NCI-H2029 treated with DMSO at 0.1 percent for 48 hours (cell line): ENCODE data around the gene ETNPPL.
"Not testable (repeated sequence)": the region's sequence is repeated elsewhere in the genome, so short reads cannot be mapped to it uniquely, and the experiment has no call there.

ENCODE experiments used
- DNase-seq: peaks from one replicate; lab custom pipeline; 2025; lab: John Stamatoyannopoulos, UW

ETNPPL gene

GRCh38 chr4:108758498-108758897 is 4.4 kb downstream of the ETNPPL start:
- no peak for DNase-seq

- no peak for DNase-seq
Measured at GRCh38 chr4:108754327-108754726, 8.5 kb downstream of the ETNPPL start.

GRCh38 chr4:108751321-108751720 is 11.5 kb downstream of the ETNPPL start:
- DNase-seq, result no peak

- no peak for DNase-seq
Measured at GRCh38 chr4:108749119-108749518, 13.7 kb downstream of the ETNPPL start.

GRCh38 chr4:108746511-108746910 is 16.3 kb downstream of the ETNPPL start:
- DNase-seq, result no peak

- DNase-seq, result no peak
Measured at GRCh38 chr4:108744307-108744706, 18.5 kb downstream of the ETNPPL start.

GRCh38 chr4:108742451-108743420 is 20.1 kb downstream of the ETNPPL start:
- DNase-seq, result no peak

GRCh38 chr4:108738003-108738706 is 24.7 kb downstream of the ETNPPL start:
- DNase-seq, result no peak

GRCh38 chr4:108731006-108731405 is 31.8 kb downstream of the ETNPPL start:
- no peak for DNase-seq

- no peak for DNase-seq
Measured at GRCh38 chr4:108730579-108730978, 32.3 kb downstream of the ETNPPL start.

- DNase-seq, result no peak
Measured at GRCh38 chr4:108729731-108730130, 33.1 kb downstream of the ETNPPL start.

GRCh38 chr4:108725457-108725856 is 37.4 kb downstream of the ETNPPL start:
- no peak for DNase-seq

- DNase-seq, result no peak
Measured at GRCh38 chr4:108717386-108717785, 45.5 kb downstream of the ETNPPL start.

GRCh38 chr4:108716340-108716739 is 46.5 kb downstream of the ETNPPL start:
- DNase-seq, result no peak

GRCh38 chr4:108714880-108715279 is 48.0 kb downstream of the ETNPPL start:
- no peak for DNase-seq

GRCh38 chr4:108710578-108710977 is 52.3 kb downstream of the ETNPPL start:
- not testable (repeated sequence) for DNase-seq

- no peak for DNase-seq
Measured at GRCh38 chr4:108709722-108710121, 53.1 kb downstream of the ETNPPL start.

- DNase-seq, result no peak
Measured at GRCh38 chr4:108709234-108709633, 53.6 kb downstream of the ETNPPL start.

- no peak for DNase-seq
Measured at GRCh38 chr4:108706289-108706688, 56.6 kb downstream of the ETNPPL start.

GRCh38 chr4:108703966-108704365 is 58.9 kb downstream of the ETNPPL start:
- DNase-seq, result no peak

- no peak for DNase-seq
Measured at GRCh38 chr4:108703370-108703769, 59.5 kb downstream of the ETNPPL start.

GRCh38 chr4:108702960-108703359 is 59.9 kb downstream of the ETNPPL start:
- DNase-seq, result no peak
